GM03348 (cell line): ENCODE data around the gene PRRT2.
A peak's percentile ranks its signal among the peaks of the same experiment; 100 is the strongest.
"Not testable (repeated sequence)": the region's sequence is repeated elsewhere in the genome, so short reads cannot be mapped to it uniquely, and the experiment has no call there.

Experiments
- DNase-seq: peaks from one replicate; pipeline ENCODE4 v3.0.0; 2012; ENCODE audit warnings: low spot score

PRRT2 gene

GRCh38 chr16:29811896-29812665, at the start of gene PRRT2:
Gene PRRT2 (plus strand): TSS chr16:29812193. CDS start chr16:29813055, 862 bp downstream.
- DNase-seq, result peak; percentile 58

DNA sequence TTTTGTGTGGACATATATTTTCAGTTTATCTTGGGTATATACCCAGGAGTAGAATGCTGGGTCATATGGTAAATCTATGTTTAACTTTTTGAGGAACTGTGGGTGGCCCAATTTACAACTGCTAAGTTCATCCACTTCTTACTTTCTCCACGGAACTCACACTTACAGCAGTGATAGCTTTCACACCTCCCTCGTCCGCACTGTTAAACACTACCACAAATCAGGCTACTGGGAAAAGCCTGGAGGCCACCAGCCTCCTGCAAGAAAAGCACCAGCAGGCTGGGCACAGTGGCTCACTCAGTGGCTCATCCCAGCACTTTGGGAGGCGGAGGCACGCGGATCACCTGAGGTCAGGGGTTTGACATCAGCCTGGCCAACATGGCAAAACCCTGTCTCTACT, 48.7 kb upstream of the PRRT2 start:
- no peak for DNase-seq

GRCh38 chr16:29765167-29766032, 46.6 kb upstream of the PRRT2 start:
- no peak for DNase-seq

- no peak for DNase-seq
Measured at GRCh38 chr16:29766571-29766970, 45.4 kb upstream of the PRRT2 start.

DNA sequence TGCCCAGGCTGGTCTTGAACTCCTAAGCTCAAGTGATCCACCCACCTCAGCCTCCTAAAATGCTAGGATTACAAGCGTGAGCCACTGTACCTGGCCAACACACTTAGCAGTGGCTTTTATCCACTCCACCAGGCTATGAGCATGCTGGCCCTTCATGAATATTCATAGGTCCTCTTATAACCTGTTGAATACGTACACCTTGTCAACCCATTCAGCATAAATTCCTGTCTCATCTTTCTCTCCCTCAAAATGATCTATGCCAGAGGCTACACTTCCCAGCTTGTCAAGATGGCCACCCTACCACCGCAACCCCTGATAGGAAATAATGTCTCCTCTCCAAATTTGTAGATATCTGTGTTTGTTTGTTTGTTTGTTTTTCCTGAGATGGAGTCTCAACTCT, 44.9 kb upstream of the PRRT2 start:
- no peak for DNase-seq

DNA sequence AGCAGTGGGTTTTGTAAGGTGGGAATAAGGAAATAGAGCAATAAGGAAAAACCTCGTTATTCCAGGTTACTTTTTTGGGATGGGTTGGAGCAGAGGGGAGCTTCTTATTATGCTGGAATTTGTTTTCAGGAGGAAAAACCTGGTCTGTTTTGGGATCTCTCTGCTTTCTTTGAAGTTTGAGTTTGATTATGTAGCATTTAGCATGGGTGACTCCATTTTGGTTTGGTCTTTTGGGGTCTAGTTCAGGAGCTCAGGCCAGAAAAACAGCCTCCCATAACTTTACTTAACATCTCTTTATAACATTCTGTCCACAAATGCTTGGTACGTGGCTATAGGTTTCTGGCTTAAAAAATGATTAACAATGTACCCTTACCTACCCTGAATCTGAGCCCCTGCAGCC, 42.5 kb upstream of the PRRT2 start:
- DNase-seq, result no peak

DNA sequence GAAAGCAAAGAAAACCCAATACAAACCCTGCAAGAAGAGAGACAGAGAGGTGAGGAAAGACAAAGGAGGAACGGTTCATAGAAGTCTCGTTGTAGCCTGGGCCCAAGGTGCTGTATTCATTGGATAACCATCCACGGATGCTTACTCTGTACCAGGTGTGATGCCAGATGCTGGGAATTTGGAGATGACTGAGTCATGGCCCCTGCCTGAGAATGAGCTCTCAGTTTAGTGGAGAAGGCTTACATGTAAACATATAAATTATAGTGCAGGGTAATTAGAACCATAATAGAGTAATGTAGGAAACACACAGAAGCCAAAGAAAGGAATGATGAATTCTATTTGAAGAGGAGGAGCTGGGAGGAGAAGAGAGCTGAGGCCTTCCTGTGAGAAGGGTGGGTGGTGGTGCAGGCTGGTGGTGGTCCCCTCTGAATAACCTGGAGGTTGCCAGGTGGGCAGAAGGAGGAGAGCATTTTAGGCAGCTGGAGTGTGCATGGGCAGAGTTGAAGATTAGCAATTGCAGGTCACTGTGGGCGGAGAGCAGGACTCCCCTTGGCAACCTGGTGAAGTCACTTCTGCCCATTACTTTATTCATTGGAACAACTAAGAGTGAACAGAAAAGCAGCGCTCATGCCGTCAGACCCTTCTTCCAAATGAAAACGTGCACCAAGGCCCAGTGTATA, 41.6 kb upstream of the PRRT2 start:
- no peak for DNase-seq

DNA sequence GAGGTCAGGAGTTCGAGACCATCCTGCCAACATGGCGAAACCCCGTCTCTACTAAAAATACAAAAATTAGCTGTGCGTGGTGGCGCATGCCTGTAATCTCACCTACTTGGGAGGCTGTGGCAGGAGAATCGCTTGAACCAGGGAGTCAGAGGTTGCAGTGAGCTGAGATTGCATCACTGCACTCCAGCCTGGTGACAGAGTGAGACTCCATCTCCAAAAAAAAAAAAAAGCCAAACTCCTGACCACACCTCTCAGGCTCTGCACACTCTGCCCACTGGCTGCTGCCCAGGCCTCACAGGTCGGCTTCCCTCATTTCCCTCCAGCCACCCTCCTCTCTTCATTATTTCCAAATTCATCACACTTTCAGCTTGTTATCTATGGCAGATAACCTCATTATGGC, 39.7 kb upstream of the PRRT2 start:
- DNase-seq, result not testable (repeated sequence)

GRCh38 chr16:29774730-29775129, 37.3 kb upstream of the PRRT2 start:
- no peak for DNase-seq

GRCh38 chr16:29775742-29776408, 36.1 kb upstream of the PRRT2 start:
- DNase-seq, result peak; percentile 31

- DNase-seq, result no peak
Measured at GRCh38 chr16:29777576-29778350, 34.2 kb upstream of the PRRT2 start, which contains the start of gene ZG16. Gene ZG16 (plus strand): TSS chr16:29778256. CDS start chr16:29779267, 1,011 bp downstream.

- no peak for DNase-seq
Measured at GRCh38 chr16:29779474-29779873, 32.5 kb upstream of the PRRT2 start.

DNA sequence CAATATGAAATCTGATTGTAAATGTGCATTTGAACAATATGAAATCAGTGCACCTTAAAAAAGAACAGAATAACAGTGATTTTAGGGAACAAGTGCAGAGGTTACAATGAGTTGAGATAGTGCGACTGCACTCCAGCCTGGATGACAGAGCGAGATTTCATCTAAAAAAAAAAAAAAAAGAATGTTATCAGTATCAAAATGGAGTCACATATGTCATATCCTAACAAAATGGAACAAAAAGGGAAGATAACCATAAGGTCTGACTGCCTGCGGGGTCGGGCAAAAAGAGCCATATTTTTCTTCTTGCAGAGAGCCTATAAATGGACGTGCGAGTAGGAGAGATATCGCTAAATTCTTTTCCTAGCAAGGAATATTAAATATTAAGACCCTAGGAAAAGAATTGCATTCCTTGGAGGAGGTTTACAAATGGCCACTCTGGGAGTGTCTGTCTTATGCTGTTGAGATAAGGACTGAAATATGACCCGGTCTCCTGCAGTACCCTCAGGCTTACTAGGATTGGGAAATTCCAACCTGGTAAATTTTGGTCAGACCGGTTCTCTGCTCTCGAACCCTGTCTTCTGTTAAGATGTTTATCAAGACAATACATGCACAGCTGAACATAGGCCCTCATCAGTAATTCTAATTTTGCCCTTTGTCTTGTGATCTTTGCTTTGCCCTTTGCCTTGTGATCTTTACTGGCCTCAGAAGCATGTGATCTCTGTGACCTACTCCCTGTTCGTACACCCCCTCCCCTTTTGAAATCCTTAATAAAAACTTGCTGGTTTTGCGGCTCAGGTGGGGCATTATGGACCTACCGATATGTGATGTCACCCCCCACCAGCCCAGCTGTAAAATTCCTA, 28.7 kb upstream of the PRRT2 start:
- DNase-seq, result not testable (repeated sequence)

DNA sequence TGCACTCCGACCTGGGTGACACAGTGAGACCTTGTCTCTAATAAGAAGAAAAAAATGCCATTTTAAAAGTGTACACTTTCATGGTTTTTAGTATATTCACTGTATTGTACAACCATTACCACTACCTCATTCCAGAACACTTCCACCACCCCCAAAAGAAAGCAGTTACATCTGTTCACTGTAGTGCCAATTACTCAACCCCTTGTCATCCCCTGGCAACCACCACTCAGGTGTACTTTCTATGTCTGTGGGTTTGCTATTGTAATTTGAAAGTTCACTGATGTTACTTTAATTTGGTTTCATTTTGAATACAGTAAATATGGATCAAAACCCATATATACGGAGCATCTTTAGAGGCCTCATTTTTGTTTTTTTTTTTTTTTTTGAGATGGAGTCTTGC, 27.8 kb upstream of the PRRT2 start:
- no peak for DNase-seq

- peak; percentile 85 for DNase-seq
Measured at GRCh38 chr16:29784901-29785500, 27.0 kb upstream of the PRRT2 start.

DNA sequence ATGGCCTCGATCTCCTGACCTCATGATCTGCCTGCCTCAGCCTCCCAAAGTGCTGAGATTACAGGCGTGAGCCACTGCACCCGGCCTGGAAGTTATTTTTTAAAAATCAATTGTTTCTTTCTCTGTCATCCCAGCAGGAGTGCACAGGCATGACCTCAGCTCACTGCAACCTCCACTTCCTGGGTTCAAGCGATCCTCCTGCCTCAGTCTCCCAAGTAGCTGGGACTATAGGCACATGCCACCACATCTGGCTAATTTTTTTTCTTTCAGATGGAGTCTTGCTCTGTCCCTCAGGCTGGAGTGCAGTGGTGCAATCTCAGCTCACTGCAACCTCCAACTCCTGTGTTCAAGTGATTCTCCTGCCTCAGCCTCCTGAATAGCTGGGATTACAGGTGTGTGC, 24.8 kb upstream of the PRRT2 start:
- DNase-seq, result not testable (repeated sequence)

DNA sequence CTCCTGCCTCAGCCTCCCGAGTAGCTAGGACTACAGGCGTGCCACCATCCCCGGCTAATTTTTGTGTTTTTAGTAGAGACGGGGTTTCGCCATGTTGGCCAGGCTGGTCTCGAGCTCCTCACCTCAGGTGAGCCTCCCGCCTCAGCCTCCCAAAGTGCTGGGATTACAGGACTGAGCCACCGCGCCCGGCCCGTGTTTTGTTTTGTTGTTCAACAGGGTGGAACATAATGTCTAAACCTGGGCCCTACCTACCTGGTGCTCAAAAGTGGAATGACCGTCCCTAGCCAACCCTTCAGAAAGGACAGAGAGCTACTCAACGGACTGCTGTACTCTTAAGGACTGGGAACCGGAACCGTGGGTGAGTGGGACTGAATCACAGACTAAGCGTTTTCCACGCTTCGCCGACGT, 22.2 kb upstream of the PRRT2 start:
- DNase-seq, result no peak

GRCh38 chr16:29790183-29790948, 21.6 kb upstream of the PRRT2 start, which contains the start of gene KIF22:
Gene KIF22 (plus strand): TSS chr16:29790751. CDS start chr16:29790760, 9 bp downstream.
- DNase-seq, result peak; percentile 99
